Parathyroid adenoma (tissue), 2 donors: ENCODE data around the gene DNAJB9.
"Not testable (repeated sequence)": the region's sequence is repeated elsewhere in the genome, so short reads cannot be mapped to it uniquely, and the experiment has no call there.

Experiments
- H2AFZ ChIP-seq: fragments of 300-600 bp; sonication (generic); one replicate; pipeline ENCODE4 v1.7.0; 2017; ENCODE audit warnings: antibody characterized with exemption, mild to moderate bottlenecking
- H3K27ac ChIP-seq: fragments of 300-600 bp; sonication (generic); one replicate; pipeline ENCODE4 v1.7.0; 2017
- H3K27me3 ChIP-seq: fragments of 300-600 bp; sonication (generic); one replicate; pipeline ENCODE4 v1.7.0; 2017; ENCODE audit warnings: low read length; ENCODE audit not compliant: control insufficient read depth, insufficient read depth
- H3K36me3 ChIP-seq: fragments of 300-600 bp; sonication (generic); one replicate; pipeline ENCODE4 v1.7.0; 2017; ENCODE audit warnings: low read length; ENCODE audit not compliant: control insufficient read depth, insufficient read depth
- H3K4me1 ChIP-seq: fragments of 300-600 bp; sonication (generic); one replicate; pipeline ENCODE4 v1.7.0; 2017; ENCODE audit warnings: control low read depth
- H3K4me2 ChIP-seq: fragments of 300-600 bp; sonication (generic); one replicate; pipeline ENCODE4 v1.7.0; 2017; ENCODE audit warnings: low read length
- H3K4me3 ChIP-seq: fragments of 300-600 bp; sonication (generic); one replicate; pipeline ENCODE4 v1.7.0; 2017; ENCODE audit warnings: low read depth, low read length
- H3K79me2 ChIP-seq: fragments of 300-600 bp; sonication (generic); one replicate; pipeline ENCODE4 v1.7.0; 2017; ENCODE audit warnings: control low read depth
- H3K9ac ChIP-seq: fragments of 300-600 bp; sonication (generic); one replicate; pipeline ENCODE4 v1.7.0; 2017; ENCODE audit warnings: mild to moderate bottlenecking
- H3K9me3 ChIP-seq: fragments of 300-600 bp; sonication (generic); one replicate; pipeline ENCODE4 v1.7.0; 2017; ENCODE audit warnings: low read length; ENCODE audit not compliant: control insufficient read depth
- CTCF ChIP-seq: fragments of 300-600 bp; sonication (generic); IDR thresholded peaks from one replicate; pipeline ENCODE4 v1.7.0; 2017; ENCODE audit warnings: antibody characterized with exemption, mild to moderate bottlenecking
- donor health status: primary hyperparathyroidism.

Gene DNAJB9

GRCh38 chr7:108535744-108536143 is 33.9 kb upstream of the DNAJB9 start:
- no peaks in the 10 kb centered on the region for H3K4me1 ChIP-seq
- H3K9ac ChIP-seq, result no peak overlapping the region
- no peaks in the 10 kb centered on the region for H3K79me2 ChIP-seq
- H3K27me3 ChIP-seq, result no peaks in the 10 kb centered on the region
- no peak overlapping the region for H3K4me3 ChIP-seq
- no peaks in the 10 kb centered on the region for H3K36me3 ChIP-seq
- no peak for TF ChIP-seq CTCF
- H3K9me3 ChIP-seq, result no peaks in the 10 kb centered on the region
- H2AFZ ChIP-seq, result no peak overlapping the region
- no peak overlapping the region for H3K4me2 ChIP-seq
- H3K27ac ChIP-seq, result no peak overlapping the region

- no peaks in the 10 kb centered on the region for H3K27me3 ChIP-seq
Observed at GRCh38 chr7:108537229-108537628, 32.4 kb upstream of the DNAJB9 start.

GRCh38 chr7:108538236-108538635 is 31.4 kb upstream of the DNAJB9 start:
- H3K27me3 ChIP-seq, H3K36me3 ChIP-seq, H3K9ac ChIP-seq, H3K27ac ChIP-seq, H2AFZ ChIP-seq, H3K4me3 ChIP-seq, H3K4me1 ChIP-seq, H3K9me3 ChIP-seq, H3K4me2 ChIP-seq, H3K79me2 ChIP-seq: not testable (repeated sequence)

More at GRCh38 chr7:108537229-108537628, 32.4 kb upstream of the DNAJB9 start:
- Histone ChIP-seq H3K9me3 (no peaks in the 10 kb centered on the region), H2AFZ (no peak overlapping the region), H3K36me3 (no peaks in the 10 kb centered on the region), H3K4me3 (no peak overlapping the region), H3K27ac (no peak overlapping the region), H3K79me2 (no peaks in the 10 kb centered on the region), H3K9ac (no peak overlapping the region), H3K4me1 (no peaks in the 10 kb centered on the region), H3K4me2 (no peak overlapping the region)
- no peak for TF ChIP-seq CTCF

GRCh38 chr7:108538685-108539084 is 31.0 kb upstream of the DNAJB9 start:
- not testable (repeated sequence) for H3K4me1 ChIP-seq, H3K4me3 ChIP-seq, H3K4me2 ChIP-seq, H3K36me3 ChIP-seq, H3K27ac ChIP-seq, H3K9ac ChIP-seq, H3K27me3 ChIP-seq, H3K79me2 ChIP-seq, H3K9me3 ChIP-seq, H2AFZ ChIP-seq

- no peak overlapping the region for H3K4me3 ChIP-seq
- H3K79me2 ChIP-seq, result no peaks in the 10 kb centered on the region
- H3K9me3 ChIP-seq, result no peaks in the 10 kb centered on the region
- H3K4me1 ChIP-seq, result no peaks in the 10 kb centered on the region
- no peaks in the 10 kb centered on the region for H3K27me3 ChIP-seq
- no peaks in the 10 kb centered on the region for H3K36me3 ChIP-seq
- H3K27ac ChIP-seq, result no peak overlapping the region
- no peak overlapping the region for H2AFZ ChIP-seq
- no peak overlapping the region for H3K9ac ChIP-seq
- no peak overlapping the region for H3K4me2 ChIP-seq
- no peak for TF ChIP-seq CTCF
Observed at GRCh38 chr7:108541478-108541877, 28.2 kb upstream of the DNAJB9 start.

- not testable (repeated sequence) for H3K4me3 ChIP-seq, H3K4me2 ChIP-seq, H3K9ac ChIP-seq, H3K9me3 ChIP-seq, H3K36me3 ChIP-seq, H3K79me2 ChIP-seq, H2AFZ ChIP-seq, H3K4me1 ChIP-seq, H3K27me3 ChIP-seq, H3K27ac ChIP-seq
Observed at GRCh38 chr7:108548141-108548896, 21.4 kb upstream of the DNAJB9 start.

GRCh38 chr7:108556665-108557064 is 13.0 kb upstream of the DNAJB9 start:
- not testable (repeated sequence) for H3K9me3 ChIP-seq

More at GRCh38 chr7:108556665-108557064, 13.0 kb upstream of the DNAJB9 start:
- H3K36me3 ChIP-seq, H3K27ac ChIP-seq, H3K4me1 ChIP-seq, H3K4me3 ChIP-seq, H3K9ac ChIP-seq, H3K4me2 ChIP-seq, H3K27me3 ChIP-seq, H2AFZ ChIP-seq: not testable (repeated sequence)
- H3K79me2 ChIP-seq, result peaks cover 17% of the 10 kb centered on the region
